HEK293 (cell line): ENCODE data around the gene BRSK1.

Experiments
- CTCF ChIA-PET: fragments of 350-600 bp; formaldehyde crosslinking; extraction: SDS; loops from one replicate; lab custom pipeline; 2021; ENCODE audit warnings: antibody characterized with exemption; lab: Yijun Ruan, JAX
- POLR2A ChIA-PET: fragments of 300-600 bp; formaldehyde crosslinking; extraction: SDS; loops from one replicate; lab custom pipeline; 2020; ENCODE audit warnings: antibody characterized with exemption, inconsistent platforms; lab: Yijun Ruan, JAX
- H3K27ac ChIP-seq: fragments of 200-500 bp; sonication (Bioruptor generic); 2 replicates; pipeline ENCODE4 v1.5.1; 2014; ENCODE audit warnings: low read depth, low read length, control low read depth, inconsistent platforms; ENCODE audit errors: extremely low read depth
- H3K36me3 ChIP-seq, 2 experiments: fragments of 200-500 bp in 1 of 2; sonication (Bioruptor generic) in 1 of 2; 1 replicate in 1 of 2; 2 replicates in 1 of 2; pipeline ENCODE4 v1.5.1; 2014 to 2017; ENCODE audit warnings: inconsistent platforms in 2 of 2, low read length in 2 of 2; ENCODE audit not compliant: control insufficient read depth in 2 of 2, insufficient read depth in 1 of 2
- H3K4me1 ChIP-seq: fragments of 200-500 bp; sonication (Bioruptor generic); 2 replicates; pipeline ENCODE4 v1.5.1; 2014; ENCODE audit warnings: mild to moderate bottlenecking, low read length, inconsistent platforms; ENCODE audit not compliant: control insufficient read depth, insufficient read depth
- H3K4me3 ChIP-seq: 2 replicates; pipeline ENCODE4 v1.5.1; 2011; ENCODE audit warnings: low read depth, mild to moderate bottlenecking, control low read depth, low read length, moderate library complexity
- H3K9me3 ChIP-seq: fragments of 200-500 bp; sonication (Bioruptor generic); 2 replicates; pipeline ENCODE4 v1.5.1; 2014; ENCODE audit warnings: low read depth, low read length, inconsistent platforms; ENCODE audit not compliant: control insufficient read depth, insufficient read depth
- GFI1B ChIP-seq: fragments of 450-650 bp; formaldehyde crosslinking; IDR thresholded peaks from 2 replicates; pipeline ENCODE4 v1.5.1; 2016; ENCODE audit warnings: missing biosample characterization, missing genetic modification characterization
- GLIS2 ChIP-seq: fragments of 450-650 bp; formaldehyde crosslinking; IDR thresholded peaks from 2 replicates; pipeline ENCODE4 v1.5.1; 2016; ENCODE audit warnings: missing biosample characterization, missing genetic modification characterization
- KLF1 ChIP-seq: fragments of 450-650 bp; formaldehyde crosslinking; IDR thresholded peaks from 2 replicates; pipeline ENCODE4 v1.5.1; 2016; ENCODE audit warnings: missing biosample characterization, missing genetic modification characterization
- KLF16 ChIP-seq: fragments of 450-650 bp; formaldehyde crosslinking; IDR thresholded peaks from 2 replicates; pipeline ENCODE4 v1.5.1; 2017; ENCODE audit warnings: missing biosample characterization, missing genetic modification characterization
- OSR2 ChIP-seq: fragments of 450-650 bp; formaldehyde crosslinking; IDR thresholded peaks from 2 replicates; pipeline ENCODE4 v1.5.1; 2016; ENCODE audit warnings: missing biosample characterization, missing genetic modification characterization
- SCRT1 ChIP-seq: fragments of 450-650 bp; formaldehyde crosslinking; IDR thresholded peaks from 2 replicates; pipeline ENCODE4 v1.5.1; 2016; ENCODE audit warnings: missing biosample characterization, missing genetic modification characterization, borderline replicate concordance
- SP3 ChIP-seq: fragments of 450-650 bp; formaldehyde crosslinking; IDR thresholded peaks from 2 replicates; pipeline ENCODE4 v1.5.1; 2016; ENCODE audit warnings: missing biosample characterization, missing genetic modification characterization
- TRIM28 ChIP-seq: IDR thresholded peaks from 2 replicates; pipeline ENCODE4 v1.6.1; 2011; ENCODE audit warnings: low read length, control low read depth, borderline replicate concordance
- YY2 ChIP-seq: fragments of 450-650 bp; formaldehyde crosslinking; IDR thresholded peaks from 2 replicates; pipeline ENCODE4 v1.5.1; 2016; ENCODE audit warnings: missing biosample characterization, missing genetic modification characterization
- ZBTB17 ChIP-seq: fragments of 450-650 bp; formaldehyde crosslinking; IDR thresholded peaks from 2 replicates; pipeline ENCODE4 v1.5.1; 2016; ENCODE audit warnings: missing biosample characterization, missing genetic modification characterization
- ZBTB21 ChIP-seq: fragments of 450-650 bp; formaldehyde crosslinking; IDR thresholded peaks from 2 replicates; pipeline ENCODE4 v1.5.1; 2017; ENCODE audit warnings: missing biosample characterization, missing genetic modification characterization
- ZEB2 ChIP-seq: fragments of 450-650 bp; formaldehyde crosslinking; IDR thresholded peaks from 2 replicates; pipeline ENCODE4 v1.5.1; 2016; ENCODE audit warnings: missing biosample characterization, missing genetic modification characterization
- ZNF223 ChIP-seq: fragments of 450-650 bp; formaldehyde crosslinking; IDR thresholded peaks from 2 replicates; pipeline ENCODE4 v1.5.1; 2016; ENCODE audit warnings: missing biosample characterization, missing genetic modification characterization
- ZNF24 ChIP-seq: fragments of 450-650 bp; formaldehyde crosslinking; IDR thresholded peaks from 2 replicates; pipeline ENCODE4 v1.5.1; 2016; ENCODE audit warnings: missing biosample characterization, missing genetic modification characterization
- ZNF274 ChIP-seq, 2 experiments: fragments of 200-500 bp in 1 of 2; fragments of 450-650 bp in 1 of 2; sonication (Bioruptor generic) in 1 of 2; formaldehyde crosslinking in 1 of 2; IDR thresholded peaks; 2 replicates each; pipeline versions ENCODE4 v1.5.1 to v1.6.1; 2014 to 2016; ENCODE audit warnings: borderline replicate concordance in 1 of 2, inconsistent platforms in 1 of 2, low read length in 1 of 2, missing biosample characterization in 1 of 2, missing genetic modification characterization in 1 of 2
- ZNF37A ChIP-seq: fragments of 450-650 bp; IDR thresholded peaks from 2 replicates; pipeline ENCODE4 v1.5.1; 2018; ENCODE audit warnings: missing biosample characterization, missing genetic modification characterization
- ZNF426 ChIP-seq: fragments of 450-650 bp; formaldehyde crosslinking; IDR thresholded peaks from 2 replicates; pipeline ENCODE4 v1.5.1; 2017; ENCODE audit warnings: missing biosample characterization, missing genetic modification characterization, mild to moderate bottlenecking, inconsistent platforms, moderate library complexity
- ZNF561 ChIP-seq: fragments of 450-650 bp; IDR thresholded peaks from 2 replicates; pipeline ENCODE4 v1.5.1; 2018; ENCODE audit warnings: missing biosample characterization, missing genetic modification characterization, borderline replicate concordance
- ZNF621 ChIP-seq: fragments of 450-650 bp; formaldehyde crosslinking; IDR thresholded peaks from 2 replicates; pipeline ENCODE4 v1.5.1; 2017; ENCODE audit warnings: missing biosample characterization, missing genetic modification characterization
- ZNF701 ChIP-seq: fragments of 450-650 bp; formaldehyde crosslinking; IDR thresholded peaks from 2 replicates; pipeline ENCODE4 v1.5.1; 2016; ENCODE audit warnings: missing biosample characterization, missing genetic modification characterization
- ZNF768 ChIP-seq: fragments of 450-650 bp; formaldehyde crosslinking; IDR thresholded peaks from 2 replicates; pipeline ENCODE4 v1.5.1; 2018; ENCODE audit warnings: missing biosample characterization, mild to moderate bottlenecking, missing genetic modification characterization
- ZSCAN23 ChIP-seq: fragments of 450-650 bp; formaldehyde crosslinking; IDR thresholded peaks from 2 replicates; pipeline ENCODE4 v1.5.1; 2016; ENCODE audit warnings: missing biosample characterization, missing genetic modification characterization
- TF ChIP-seq, protein P1 (sequence below): fragments of 450-650 bp; formaldehyde crosslinking; IDR thresholded peaks from 2 replicates; pipeline ENCODE4 v1.5.1; 2016; ENCODE audit warnings: missing biosample characterization, missing genetic modification characterization
- TF ChIP-seq, protein P2 (sequence below): fragments of 450-650 bp; formaldehyde crosslinking; IDR thresholded peaks from 2 replicates; pipeline ENCODE4 v1.5.1; 2016; ENCODE audit warnings: missing biosample characterization, missing genetic modification characterization
- TF ChIP-seq, protein P3 (sequence below): fragments of 450-650 bp; formaldehyde crosslinking; IDR thresholded peaks from 2 replicates; pipeline ENCODE4 v1.5.1; 2016; ENCODE audit warnings: missing biosample characterization, missing genetic modification characterization
- TF ChIP-seq, protein P4 (sequence below): fragments of 450-650 bp; formaldehyde crosslinking; IDR thresholded peaks from 2 replicates; pipeline ENCODE4 v1.5.1; 2016; ENCODE audit warnings: missing biosample characterization, missing genetic modification characterization

Gene BRSK1

DNA sequence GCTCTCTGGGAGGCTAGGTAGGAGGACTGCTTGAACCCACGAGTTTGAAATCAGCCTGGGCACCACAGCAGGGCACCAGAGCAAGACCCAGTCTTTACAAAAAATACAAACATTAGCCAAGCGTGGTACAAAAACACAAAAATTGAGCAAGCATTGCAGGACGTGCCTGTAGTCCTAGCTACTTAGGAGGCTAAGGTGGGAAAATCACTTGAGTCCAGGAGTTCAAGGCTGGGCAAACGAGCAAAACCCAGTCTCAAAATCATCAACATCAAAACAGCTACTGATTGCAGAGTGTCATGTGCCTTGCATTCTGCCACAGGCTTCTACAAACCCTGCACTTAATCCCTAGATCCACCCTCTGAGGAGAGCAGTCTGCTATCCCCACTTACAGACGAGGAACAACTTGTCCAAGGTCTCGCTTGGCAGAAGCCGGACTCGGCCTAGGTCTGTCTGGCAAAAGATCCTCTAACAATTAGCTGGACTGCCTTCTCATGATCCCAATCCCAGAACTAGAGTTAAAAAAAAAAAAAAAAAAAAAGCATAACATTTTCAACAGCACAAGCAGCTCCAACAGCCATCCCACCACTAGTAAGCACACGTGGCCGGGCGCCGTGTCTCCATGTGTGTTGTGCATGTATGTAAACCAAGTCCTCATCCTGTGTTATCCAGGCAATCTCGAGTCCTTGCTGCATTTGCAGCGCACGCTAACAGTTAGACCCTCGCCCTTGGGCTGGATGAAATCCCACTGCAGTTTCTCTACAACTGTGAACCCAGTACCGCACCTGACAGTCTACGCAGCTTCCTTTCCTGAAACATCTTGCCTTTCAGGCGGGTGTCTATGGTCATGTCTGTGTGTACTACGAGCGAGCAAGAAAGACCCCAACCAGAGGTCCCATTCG is 27.0 kb upstream of the BRSK1 start:
- H3K27ac ChIP-seq: no peak overlapping the region

DNA sequence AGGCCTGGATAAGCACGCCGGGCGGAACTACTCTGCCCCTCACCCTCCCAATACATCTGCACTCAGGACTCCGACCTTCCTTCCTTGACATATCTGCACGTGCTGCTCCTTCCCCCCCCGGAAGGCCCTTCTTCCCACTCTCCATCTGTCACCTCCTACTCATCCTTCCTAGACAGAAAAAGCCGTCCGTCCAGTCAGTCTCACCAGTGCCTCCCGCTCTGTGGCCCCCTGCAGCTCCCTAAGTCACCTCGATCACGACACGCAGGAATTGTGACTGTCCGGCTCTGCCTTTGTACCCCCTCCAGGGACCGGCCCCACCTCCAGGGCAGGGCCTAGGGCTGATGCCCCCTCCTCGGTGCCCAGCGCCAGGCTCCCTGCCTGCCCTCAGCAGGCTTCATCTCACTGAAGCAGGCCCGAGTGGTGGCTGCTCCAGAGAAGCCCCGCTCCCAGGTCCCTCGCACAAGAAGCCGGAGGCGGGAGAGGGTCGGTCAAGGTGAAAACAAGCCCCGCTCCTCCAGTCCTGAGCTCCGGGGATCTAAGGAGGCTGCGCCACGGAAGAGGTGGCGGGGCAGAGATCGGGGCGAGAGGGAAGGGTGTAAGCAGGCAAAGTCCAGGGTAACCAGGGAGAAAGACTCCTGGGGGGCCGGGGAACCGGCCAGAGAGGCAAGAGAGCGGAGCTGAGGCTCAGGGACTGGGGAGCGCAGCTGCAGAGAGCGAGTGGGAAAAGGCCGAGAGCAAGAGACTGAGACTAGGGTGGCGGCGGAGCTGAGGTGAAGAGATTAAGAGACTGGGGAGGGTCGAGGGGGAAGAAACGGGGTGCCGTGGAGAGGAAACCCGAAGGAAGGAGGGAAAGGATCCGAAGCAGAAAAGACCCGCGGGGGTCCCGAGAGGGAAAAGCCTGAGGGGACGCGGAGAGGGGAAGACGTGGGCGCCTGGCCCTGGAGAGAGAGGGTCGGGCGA is 26.1 kb upstream of the BRSK1 start:
- Histone ChIP-seq H3K36me3 (peaks cover 0 to 31% of the 10 kb centered on the region in 2 experiments; a peak in 2 of 3 replicates), H3K4me3 (peak overlapping the region; percentile 96), H3K4me1 (peaks cover 28% of the 10 kb centered on the region), H3K9me3 (no peaks in the 10 kb centered on the region), H3K27ac (peak overlapping the region; percentile 94)
- CTCF ChIA-PET: interaction anchor here (0.6 to 0.7 kb wide), 3 partner anchors 44 to 91 kb away, joined by 3 to 5 read pairs (median 3); partner anchors contain the start of gene DNAAF3
- POLR2A ChIA-PET: interaction anchor here (0.6 to 2.9 kb wide), 4 partner anchors 81 to 116 kb away, joined by 3 to 15 read pairs (median 4); partner anchors contain the start of gene KMT5C
- TF ChIP-seq, protein P1, sequence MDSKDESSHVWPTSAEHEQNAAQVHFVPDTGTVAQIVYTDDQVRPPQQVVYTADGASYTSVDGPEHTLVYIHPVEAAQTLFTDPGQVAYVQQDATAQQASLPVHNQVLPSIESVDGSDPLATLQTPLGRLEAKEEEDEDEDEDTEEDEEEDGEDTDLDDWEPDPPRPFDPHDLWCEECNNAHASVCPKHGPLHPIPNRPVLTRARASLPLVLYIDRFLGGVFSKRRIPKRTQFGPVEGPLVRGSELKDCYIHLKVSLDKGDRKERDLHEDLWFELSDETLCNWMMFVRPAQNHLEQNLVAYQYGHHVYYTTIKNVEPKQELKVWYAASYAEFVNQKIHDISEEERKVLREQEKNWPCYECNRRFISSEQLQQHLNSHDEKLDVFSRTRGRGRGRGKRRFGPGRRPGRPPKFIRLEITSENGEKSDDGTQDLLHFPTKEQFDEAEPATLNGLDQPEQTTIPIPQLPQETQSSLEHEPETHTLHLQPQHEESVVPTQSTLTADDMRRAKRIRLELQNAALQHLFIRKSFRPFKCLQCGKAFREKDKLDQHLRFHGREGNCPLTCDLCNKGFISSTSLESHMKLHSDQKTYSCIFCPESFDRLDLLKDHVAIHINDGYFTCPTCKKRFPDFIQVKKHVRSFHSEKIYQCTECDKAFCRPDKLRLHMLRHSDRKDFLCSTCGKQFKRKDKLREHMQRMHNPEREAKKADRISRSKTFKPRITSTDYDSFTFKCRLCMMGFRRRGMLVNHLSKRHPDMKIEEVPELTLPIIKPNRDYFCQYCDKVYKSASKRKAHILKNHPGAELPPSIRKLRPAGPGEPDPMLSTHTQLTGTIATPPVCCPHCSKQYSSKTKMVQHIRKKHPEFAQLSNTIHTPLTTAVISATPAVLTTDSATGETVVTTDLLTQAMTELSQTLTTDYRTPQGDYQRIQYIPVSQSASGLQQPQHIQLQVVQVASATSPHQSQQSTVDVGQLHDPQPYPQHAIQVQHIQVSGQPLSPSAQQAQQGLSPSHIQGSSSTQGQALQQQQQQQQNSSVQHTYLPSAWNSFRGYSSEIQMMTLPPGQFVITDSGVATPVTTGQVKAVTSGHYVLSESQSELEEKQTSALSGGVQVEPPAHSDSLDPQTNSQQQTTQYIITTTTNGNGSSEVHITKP (tag by site-specific recombination): no peak
- TF ChIP-seq KLF1 (no peak), GLIS2 (tag by site-specific recombination) (peak; percentile 62), SCRT1 (no peak), ZNF768 (tag by site-specific recombination) (no peak), ZNF223 (tag by site-specific recombination) (no peak), OSR2 (no peak), SP3 (tag by site-specific recombination) (0 out of 2 replicates have a peak, but pooled peaks have one; percentile 11), YY2 (tag by site-specific recombination) (no peak; the same call in 1 of the 2 replicates), ZBTB17 (tag by site-specific recombination) (peak; percentile 81), ZNF701 (tag by site-specific recombination) (no peak), ZNF621 (tag by site-specific recombination) (no peak)
- TF ChIP-seq, protein P2, sequence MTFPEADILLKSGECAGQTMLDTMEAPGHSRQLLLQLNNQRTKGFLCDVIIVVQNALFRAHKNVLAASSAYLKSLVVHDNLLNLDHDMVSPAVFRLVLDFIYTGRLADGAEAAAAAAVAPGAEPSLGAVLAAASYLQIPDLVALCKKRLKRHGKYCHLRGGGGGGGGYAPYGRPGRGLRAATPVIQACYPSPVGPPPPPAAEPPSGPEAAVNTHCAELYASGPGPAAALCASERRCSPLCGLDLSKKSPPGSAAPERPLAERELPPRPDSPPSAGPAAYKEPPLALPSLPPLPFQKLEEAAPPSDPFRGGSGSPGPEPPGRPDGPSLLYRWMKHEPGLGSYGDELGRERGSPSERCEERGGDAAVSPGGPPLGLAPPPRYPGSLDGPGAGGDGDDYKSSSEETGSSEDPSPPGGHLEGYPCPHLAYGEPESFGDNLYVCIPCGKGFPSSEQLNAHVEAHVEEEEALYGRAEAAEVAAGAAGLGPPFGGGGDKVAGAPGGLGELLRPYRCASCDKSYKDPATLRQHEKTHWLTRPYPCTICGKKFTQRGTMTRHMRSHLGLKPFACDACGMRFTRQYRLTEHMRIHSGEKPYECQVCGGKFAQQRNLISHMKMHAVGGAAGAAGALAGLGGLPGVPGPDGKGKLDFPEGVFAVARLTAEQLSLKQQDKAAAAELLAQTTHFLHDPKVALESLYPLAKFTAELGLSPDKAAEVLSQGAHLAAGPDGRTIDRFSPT (tag by site-specific recombination): peak; percentile 68

More for the DNA sequence above, 27.0 kb upstream of the BRSK1 start:
- CTCF ChIA-PET: interaction anchor here (0.6 to 2.2 kb wide), 5 partner anchors 44 to 424 kb away, joined by 3 to 7 read pairs (median 3); no protein-coding TSS in a partner anchor
- Histone ChIP-seq H3K9me3 (no peaks in the 10 kb centered on the region), H3K4me1 (peaks cover 28% of the 10 kb centered on the region), H3K4me3 (peak overlapping the region; percentile 96), H3K36me3 (peaks cover 0 to 30% of the 10 kb centered on the region in 2 experiments; a peak in 2 of 3 replicates)
- POLR2A ChIA-PET: interaction anchor here (0.5 to 1.5 kb wide), 6 partner anchors 82 to 153 kb away, joined by 3 to 6 read pairs (median 4); partner anchors contain the start of gene UBE2S
- TF ChIP-seq ZSCAN23 (tag by site-specific recombination): no peak
- TF ChIP-seq, protein P3, sequence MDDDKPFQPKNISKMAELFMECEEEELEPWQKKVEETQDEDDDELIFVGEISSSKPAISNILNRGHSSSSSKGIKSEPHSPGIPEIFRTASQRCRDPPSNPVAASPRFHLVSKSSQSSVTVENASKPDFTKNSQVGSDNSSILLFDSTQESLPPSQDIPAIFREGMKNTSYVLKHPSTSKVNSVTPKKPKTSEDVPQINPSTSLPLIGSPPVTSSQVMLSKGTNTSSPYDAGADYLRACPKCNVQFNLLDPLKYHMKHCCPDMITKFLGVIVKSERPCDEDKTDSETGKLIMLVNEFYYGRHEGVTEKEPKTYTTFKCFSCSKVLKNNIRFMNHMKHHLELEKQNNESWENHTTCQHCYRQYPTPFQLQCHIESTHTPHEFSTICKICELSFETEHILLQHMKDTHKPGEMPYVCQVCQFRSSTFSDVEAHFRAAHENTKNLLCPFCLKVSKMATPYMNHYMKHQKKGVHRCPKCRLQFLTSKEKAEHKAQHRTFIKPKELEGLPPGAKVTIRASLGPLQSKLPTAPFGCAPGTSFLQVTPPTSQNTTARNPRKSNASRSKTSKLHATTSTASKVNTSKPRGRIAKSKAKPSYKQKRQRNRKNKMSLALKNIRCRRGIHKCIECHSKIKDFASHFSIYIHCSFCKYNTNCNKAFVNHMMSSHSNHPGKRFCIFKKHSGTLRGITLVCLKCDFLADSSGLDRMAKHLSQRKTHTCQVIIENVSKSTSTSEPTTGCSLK (tag by site-specific recombination): no peak
- TF ChIP-seq ZEB2: no peak
- TF ChIP-seq ZNF24 (tag by site-specific recombination): no peak
- TF ChIP-seq KLF16 (tag by site-specific recombination): no peak
- no peak for TF ChIP-seq ZNF274 (IDR thresholded peaks at IDR 0.05; ENCODE audit: low read length)
- no peak for TF ChIP-seq ZNF274 (tag by site-specific recombination; IDR thresholded peaks at IDR 0.05; ENCODE audit: borderline replicate concordance)
- no peak for TF ChIP-seq ZNF426 (tag by site-specific recombination)
- TF ChIP-seq ZBTB21: no peak
- TF ChIP-seq TRIM28: no peak
- TF ChIP-seq, protein P4, sequence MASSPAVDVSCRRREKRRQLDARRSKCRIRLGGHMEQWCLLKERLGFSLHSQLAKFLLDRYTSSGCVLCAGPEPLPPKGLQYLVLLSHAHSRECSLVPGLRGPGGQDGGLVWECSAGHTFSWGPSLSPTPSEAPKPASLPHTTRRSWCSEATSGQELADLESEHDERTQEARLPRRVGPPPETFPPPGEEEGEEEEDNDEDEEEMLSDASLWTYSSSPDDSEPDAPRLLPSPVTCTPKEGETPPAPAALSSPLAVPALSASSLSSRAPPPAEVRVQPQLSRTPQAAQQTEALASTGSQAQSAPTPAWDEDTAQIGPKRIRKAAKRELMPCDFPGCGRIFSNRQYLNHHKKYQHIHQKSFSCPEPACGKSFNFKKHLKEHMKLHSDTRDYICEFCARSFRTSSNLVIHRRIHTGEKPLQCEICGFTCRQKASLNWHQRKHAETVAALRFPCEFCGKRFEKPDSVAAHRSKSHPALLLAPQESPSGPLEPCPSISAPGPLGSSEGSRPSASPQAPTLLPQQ: no peak
- TF ChIP-seq GFI1B (tag by site-specific recombination): no peak
- no peak for TF ChIP-seq ZNF561 (tag by site-specific recombination)
- TF ChIP-seq ZNF37A (tag by site-specific recombination): no peak
- TF ChIP-seq SCRT1: no peak
